HG03378 (cell line): Measurements from ENCODE around the gene KRTAP5-7.
"Not testable (repeated sequence)": the region's sequence is repeated elsewhere in the genome, so short reads cannot be mapped to it uniquely, and the experiment has no call there.

ENCODE experiments used
- ATAC-seq: cut with Tn5 transposase; IDR thresholded peaks from one replicate; pipeline ENCODE4 v1.9.1; 2021; ENCODE audit warnings: mild to moderate bottlenecking, moderate library complexity; ENCODE audit not compliant: unreplicated experiment

Gene KRTAP5-7

DNA sequence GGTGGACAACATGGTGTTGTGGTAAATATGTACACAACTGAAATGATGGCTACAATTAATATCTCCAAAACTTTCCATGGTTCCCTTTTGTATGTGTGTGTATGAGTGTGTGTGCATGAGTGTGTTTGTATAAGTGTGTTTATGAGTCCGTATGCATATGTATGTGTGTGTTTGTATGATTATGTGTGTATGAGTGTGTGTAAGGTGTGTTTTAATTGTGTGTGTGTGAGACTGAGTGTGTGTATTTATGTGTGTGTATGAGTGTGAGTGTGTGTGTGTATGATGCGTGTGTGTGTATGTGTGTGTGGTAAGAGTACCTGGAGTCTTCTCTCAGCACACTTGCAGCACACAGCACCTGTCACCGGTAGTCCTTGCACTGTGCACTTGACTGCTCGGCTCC, 29.0 kb downstream of the KRTAP5-7 start:
- no peak for ATAC-seq

DNA sequence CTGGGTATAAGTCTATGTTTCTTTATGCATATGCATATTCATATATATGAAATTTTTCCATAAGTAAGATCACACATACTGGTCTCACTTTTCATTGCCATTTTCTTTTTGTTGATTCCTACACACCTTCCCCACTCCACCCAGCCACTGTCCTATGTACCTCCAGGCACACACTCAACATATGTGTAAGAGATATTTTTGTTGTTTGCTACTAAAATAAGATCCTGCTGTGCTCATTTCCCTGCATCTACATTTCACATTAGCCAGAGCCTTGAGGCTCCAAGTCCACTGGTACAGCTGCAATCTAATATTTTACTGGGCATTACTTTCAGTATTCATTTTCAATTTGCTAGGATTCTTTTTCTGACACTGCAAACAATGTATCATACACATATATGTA, 30.2 kb downstream of the KRTAP5-7 start:
- no peak for ATAC-seq

DNA sequence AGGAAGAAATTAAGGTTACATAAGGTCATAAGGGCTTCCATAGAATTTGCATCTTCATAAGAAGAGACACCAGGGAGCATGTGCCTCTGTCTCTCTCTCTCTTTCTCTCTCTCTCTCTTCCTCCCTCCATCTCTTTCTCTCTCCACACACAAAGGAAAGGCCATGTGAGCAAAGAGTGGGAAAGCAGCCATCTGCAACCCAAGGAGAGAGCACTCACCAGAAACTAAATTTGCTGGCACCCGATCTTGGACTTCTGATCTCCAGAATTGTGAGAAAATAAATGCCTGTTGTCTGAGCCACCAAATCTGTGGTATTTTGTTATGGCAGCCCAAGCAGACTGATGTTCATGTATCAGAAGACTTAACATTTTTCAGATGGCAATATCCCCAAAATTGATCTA, 31.9 kb downstream of the KRTAP5-7 start:
- ATAC-seq: no peak

DNA sequence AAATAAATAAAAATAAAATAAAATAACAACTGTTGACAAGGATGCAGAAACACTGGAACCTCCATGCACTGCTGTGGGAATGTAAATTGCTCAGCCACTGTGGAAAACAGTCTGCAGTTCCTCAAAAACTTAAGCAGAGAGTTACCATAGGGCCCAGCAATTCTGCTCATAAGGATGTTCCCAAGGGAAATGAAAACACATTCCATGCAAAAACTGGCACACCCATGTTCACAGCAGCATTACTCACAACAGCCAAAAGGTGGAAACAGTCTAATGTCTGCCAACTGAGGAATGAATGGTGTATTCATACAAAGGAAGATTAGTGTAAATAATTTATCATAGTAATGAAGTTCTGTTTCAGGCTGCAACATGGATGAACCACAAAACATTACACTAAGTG, 35.1 kb downstream of the KRTAP5-7 start:
- no peak for ATAC-seq

DNA sequence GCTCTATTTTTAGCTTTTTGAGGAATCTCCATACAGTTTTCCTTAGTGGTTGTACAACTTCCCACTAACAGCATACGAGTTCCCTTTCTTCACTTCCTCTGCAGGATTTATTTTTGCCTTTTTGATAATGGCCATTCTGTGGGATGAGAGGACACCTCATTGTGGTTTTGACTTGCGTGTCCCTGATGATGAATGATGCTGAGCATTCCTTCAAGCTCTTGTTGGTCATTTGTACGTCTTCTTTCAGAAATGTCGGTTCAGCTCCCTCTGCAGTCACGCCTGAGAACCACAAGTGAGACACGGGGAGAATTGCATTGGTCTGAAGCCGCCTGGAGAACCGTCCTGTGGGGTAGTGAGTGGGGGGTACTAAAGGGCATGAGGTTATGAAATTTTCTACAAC, 36.3 kb downstream of the KRTAP5-7 start:
- ATAC-seq: no peak

DNA sequence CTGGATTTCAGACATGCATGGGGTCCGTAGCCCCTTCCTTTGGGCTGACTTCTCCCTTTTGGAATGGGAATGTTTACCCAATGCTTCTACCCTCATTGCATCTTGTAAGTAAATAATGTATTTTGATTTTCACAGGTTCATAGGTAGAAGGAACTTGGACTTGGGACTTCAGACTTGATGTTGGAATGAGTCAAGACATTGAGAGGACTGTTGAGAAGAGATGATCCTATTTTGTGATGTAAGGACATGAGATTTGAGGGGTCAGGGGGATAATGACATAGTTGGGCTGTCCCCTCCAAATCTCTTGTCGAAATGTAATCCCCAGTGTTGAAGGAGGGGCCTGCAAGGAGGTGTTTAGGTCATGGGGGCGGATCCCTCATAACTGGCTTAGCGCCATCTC, 37.4 kb downstream of the KRTAP5-7 start:
- ATAC-seq: no peak

DNA sequence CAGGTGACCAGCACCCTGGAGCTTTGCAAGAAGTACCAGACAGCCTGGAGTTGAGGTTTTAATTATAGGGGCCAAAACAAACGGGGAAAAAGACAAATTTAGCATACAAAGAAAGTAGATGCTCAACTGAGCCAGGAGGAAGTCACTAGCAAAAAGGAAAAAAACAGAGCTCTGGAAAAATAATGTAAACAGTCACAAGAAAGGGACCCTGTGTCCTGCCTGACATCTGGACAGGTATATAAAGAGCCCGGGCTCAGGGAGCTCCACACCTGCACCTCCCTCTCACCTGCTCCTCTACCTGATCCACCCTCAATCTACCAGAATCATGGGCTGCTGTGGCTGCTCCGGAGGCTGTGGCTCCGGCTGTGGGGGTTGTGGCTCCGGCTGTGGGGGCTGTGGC, 38.2 kb downstream of the KRTAP5-7 start, which contains the start of gene KRTAP5-10:
TSS of gene KRTAP5-10 (plus strand) at position 301 of the 400 bp plus-strand sequence. CDS start at position 326, 25 bp downstream.
- no peak for ATAC-seq

DNA sequence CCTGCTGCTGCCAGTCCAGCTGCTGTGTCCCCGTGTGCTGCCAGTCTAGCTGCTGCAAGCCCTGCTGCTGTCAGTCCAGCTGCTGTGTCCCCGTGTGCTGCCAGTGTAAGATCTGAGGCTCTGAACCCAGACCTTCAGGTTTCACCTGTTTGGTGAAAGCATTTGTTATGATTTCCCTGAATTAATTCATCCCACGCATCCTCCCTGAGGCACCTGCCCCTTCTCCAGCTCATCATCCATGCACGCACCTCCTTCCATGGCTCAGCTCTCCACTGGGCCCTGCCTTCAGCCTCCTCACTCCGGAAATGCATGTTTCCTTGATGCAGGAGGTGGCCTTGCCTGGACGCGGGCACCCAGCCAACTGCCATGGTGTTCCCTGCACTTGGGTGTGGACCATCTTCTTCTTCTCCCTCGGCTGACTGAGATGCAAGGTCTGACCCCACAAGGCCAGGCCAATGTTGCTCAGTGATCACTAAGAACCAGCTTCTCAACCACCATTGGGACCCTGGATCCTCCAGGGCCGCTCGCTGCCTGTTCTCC, 39.1 kb downstream of the KRTAP5-7 start:
- no peak for ATAC-seq

DNA sequence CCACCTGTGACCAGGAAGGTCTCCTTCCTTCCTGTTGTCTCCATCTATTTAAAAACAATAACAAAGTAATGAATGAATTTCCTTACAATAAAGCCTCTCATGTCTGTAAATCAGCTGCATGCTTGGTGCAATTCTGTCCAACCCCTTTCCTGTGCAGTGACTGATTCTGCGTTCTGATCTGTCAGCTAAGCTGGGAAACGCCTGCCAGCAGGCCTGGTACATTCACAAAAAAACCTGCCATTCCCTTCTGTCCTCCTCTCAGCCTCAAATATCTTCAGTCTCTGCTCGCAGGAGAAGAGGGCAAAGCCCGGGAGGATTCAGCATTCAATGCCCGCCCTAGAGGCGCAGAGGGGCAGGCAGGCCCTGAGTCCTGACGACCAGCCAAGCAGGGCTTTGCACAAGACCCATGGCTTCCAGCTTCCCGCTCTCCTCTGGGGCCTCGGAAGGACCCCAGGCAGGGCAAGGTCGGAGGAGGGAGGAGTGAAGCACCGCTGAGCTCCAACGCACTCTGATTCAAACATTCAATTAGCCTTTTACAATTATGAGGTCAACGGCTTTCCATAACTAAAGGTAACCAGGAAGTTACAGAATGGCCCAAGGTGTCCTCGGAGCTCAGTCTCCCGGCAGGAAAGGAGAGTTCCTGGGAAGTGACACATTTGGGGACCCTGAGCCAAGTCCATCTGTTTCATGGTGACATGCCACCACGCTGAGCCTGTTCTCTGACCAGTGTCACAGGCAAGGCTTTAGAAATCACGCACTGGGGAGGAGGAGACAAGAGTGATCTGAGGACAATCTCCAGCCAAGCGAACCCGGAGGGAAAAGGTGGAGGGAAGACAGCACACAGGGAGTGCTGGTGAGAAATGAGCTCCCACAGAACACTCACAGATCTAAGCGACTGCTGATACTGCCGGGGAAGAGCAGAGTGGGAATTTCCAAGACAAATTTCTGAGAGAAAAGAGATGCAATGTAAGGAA, 39.8 kb downstream of the KRTAP5-7 start:
- ATAC-seq: not testable (repeated sequence)

DNA sequence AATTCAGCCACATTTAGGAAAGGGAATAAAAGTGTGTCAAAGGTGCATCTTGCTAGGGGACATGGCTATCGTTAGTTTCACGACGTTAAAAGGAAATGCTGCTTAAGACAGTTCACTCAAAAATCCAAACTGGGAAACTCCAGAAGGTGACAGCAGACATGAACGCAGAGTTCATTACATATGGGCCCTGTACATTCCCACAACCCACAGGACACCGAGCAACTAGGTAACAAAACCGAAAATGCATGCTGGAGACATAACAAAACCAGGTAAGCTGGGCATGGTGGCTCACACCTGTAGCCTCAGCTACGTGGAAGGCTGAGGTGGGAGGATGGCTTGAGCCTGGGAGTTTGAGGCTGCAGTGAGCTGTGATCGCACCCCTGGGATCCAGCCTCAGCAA, 40.6 kb downstream of the KRTAP5-7 start:
- not testable (repeated sequence) for ATAC-seq

DNA sequence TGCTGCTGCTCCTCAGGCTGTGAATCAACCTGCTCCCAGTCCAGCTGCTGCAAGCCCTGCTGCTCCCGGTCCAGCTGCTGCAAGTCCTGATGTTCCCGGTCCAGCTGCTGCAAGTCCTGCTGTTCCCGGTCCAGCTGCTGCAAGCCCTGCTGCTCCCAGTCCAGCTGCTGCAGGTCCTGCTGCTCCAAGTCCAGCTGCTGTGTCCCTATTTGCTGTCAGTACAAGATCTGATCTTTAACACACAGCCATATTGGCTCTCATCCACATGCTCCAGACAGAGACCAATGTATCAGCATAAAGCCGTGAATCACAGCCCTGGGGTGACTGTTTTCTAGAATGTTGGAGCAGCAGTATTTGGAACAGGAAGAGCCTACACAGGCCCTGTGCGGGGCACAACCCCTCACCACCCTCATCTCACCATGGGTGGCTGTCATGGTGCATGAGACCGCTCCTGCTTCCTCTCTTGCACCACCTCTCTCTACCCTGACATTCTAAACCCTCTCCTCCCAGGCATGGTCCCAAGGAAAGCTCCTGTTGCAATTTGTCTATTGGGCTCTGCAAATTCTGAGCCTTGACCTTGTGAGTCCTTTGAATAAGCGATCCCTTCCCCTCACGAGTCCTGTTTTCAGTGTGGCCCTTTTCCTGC, 41.8 kb downstream of the KRTAP5-7 start:
- no peak for ATAC-seq

DNA sequence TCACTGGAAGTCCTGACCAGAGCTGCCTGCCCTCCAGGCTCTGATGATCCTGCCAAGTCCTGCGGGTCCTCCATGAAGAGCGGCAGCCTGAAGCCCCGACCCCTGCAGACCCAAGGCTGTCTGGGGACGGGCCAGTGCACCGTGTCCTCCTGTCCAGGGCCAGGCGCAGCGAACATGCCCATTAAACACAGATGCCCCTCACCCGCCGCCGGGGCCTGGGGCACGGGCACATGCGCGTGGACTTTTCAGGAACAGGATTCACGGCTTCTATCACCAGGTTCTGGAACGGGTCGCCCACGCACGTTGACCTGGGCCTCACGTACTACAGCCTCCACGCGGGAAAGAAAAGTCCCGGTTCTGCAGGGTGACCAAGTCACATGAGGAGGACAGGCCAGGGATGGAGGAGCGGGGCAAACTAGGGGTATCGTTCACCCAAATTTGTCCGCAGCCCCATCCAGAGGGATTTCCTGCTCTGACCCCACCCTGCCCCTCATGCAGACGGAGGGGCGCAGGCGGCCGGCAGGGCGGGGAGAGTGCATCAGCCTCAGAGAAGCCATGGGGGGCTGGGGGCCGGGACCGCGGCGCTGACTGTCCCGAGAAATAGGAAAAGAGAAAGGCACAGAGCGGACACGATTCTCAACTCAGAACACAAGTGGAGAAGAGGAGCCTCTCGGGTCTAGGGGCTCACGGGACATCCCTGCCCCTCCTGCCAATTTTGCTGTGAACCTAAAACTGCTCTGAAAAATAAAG, 44.2 kb downstream of the KRTAP5-7 start:
- not testable (repeated sequence) for ATAC-seq

DNA sequence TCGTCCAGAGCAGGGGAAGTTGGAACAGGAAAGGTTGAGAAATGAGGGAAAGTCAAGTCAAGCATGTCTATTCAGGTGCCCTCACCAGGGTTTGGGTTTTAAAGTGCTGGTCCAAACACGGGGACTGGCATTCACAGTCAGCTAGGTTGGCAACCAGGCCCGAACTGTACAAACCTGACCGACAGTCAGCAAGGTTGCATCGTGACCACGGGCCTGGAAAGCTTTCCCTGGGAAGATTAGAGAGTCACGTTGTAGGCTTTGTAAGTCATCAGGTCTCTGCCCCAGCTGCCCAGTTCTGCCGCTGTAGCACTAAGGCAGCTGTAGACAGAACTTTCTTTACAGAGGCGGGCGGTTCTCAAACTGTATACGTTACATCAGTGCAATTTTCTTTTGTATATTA, 45.7 kb downstream of the KRTAP5-7 start:
- ATAC-seq: no peak

DNA sequence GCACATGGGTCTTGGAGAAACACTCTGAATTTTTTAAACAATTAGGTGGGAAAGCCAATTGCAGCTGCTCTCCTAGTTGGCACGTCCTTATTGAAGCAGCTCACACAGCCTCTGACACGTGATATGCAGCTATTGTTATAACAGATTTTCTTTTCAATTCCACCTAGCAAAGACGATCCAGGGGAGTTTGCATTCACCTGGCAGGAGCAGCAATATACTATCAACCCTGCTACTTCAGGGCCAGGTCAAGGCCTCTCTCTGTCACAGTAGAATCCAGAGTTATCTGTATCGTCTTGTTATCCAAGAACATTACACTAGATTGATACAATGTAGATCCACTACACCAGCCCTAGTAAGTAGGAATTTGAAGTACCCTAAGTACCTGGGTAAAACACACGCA, 47.4 kb downstream of the KRTAP5-7 start:
- ATAC-seq: no peak

DNA sequence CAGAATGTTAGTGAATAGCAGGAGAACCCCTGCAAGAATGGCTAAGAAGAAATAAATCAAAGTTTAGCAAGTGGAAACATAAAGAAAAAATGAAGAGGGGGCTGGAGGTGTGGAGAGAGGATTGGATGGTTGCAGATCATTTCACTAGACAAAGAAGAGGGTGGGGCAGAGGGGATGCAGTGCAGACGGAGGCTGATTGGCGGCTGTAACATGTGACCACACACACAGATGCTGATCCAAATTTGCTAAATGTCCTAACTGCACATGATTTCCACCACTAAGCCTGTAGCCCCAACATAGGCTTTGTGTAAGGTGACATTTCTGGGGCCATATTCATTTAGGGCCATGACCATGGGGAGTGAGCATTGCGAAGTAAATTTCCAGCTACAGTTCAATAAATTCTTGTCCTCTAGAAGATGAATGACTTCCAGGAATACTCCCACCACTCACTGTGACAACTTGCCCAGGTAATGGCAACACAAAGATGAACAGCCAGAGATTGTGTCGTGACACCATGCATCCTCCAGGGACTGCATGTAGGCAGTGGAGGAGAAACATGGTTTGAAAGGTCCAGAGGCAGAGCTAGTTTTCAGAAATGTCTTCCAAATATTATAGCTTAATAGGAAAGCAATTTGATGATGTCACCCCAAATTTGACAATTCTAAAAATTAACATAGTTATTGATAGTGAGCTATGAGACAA, 48.8 kb downstream of the KRTAP5-7 start:
- no peak for ATAC-seq

DNA sequence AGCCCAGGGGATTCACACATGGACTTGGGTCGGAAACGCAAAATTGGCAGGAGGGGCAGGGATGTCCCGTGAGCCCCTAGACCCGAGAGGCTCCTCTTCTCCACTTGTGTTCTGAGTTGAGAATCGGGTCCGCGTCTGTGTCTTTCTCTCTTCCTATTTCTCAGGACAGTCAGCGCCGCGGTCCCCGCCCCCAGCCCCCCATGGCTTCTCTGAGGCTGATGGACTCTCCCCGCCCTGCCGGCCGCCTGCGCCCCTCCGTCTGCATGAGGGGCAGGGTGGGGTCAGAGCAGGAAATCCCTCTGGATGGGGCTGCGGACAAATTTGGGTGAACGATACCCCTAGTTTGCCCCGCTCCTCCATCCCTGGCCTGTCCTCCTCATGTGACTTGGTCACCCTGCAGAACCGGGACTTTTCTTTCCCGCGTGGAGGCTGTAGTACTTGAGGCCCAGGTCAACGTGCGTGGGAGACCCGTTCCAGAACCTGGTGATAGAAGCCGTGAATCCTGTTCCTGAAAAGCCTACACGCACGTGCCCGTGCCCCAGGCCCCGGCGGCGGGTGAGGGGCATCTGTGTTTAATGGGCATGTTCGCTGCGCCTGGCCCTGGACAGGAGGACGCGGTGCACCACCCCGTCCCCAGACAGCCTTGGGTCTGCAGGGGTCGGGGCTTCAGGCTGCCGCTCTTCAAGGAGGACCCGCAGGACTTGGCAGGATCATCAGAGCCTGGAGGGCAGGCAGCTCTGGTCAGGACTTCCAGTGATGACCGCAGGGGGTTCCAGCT, 49.8 kb downstream of the KRTAP5-7 start:
- ATAC-seq: not testable (repeated sequence)

DNA sequence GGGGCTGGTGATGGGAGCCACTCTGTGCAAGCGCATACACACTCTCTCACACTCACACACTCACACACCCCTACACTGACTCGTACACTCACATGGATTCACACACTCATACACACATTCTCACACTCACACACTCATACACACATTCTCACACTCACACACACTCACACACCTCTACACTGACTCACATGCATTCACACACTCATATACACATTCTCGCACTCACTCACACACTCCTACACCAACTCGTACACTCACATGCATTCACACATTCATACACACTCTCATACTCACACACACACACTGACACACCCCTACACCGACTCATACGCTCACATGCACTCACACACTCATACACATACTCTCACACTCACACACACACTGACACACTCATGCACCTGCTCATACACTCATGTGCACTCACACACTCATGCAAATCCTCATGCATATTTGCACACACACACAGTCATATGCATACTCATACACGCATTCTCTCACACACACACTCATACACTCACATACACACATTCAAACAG, 50.5 kb downstream of the KRTAP5-7 start:
- ATAC-seq: no peak
